Adrenal gland (tissue), 12 donors: ENCODE results near the gene WWOX. TPM values are rescaled to one million over a fixed set of nuclear protein-coding genes. Genes with fewer than 3 reads are reported as not detected.

Experiments used
- DNase-seq, 7 donors: peaks; one replicate each; pipeline ENCODE4 v3.0.0-alpha.2; 2019 to 2020
- H3K27ac ChIP-seq, 5 donors: fragments of 200-600 bp; sonication (generic) in 4 of 5; 1 replicate in 3 of 5; 2 replicates in 2 of 5; pipeline versions ENCODE4 v1.5.1 to v1.8.0; 2016 to 2020; ENCODE audit warnings: mild to moderate bottlenecking in 1 of 5
- H3K27me3 ChIP-seq: fragments of 200-600 bp; 2 replicates; pipeline ENCODE4 v1.8.0; 2021
- H3K36me3 ChIP-seq, 2 donors: fragments of 200-600 bp; replicated peaks in 1 of 2; 1 replicate in 1 of 2; 2 replicates in 1 of 2; pipeline versions ENCODE4 v1.5.1 to v1.8.0; 2018 to 2022
- H3K4me1 ChIP-seq, 2 donors: fragments of 200-600 bp; replicated peaks in 1 of 2; 1 replicate in 1 of 2; 2 replicates in 1 of 2; pipeline versions ENCODE4 v1.5.1 to v1.8.0; 2018 to 2021
- H3K4me3 ChIP-seq, 4 donors: fragments of 200-600 bp; sonication (generic) in 3 of 4; one replicate each; pipeline ENCODE4 v1.5.1; 2016 to 2018
- H3K9me3 ChIP-seq, 3 donors: fragments of 200-600 bp; sonication (generic) in 1 of 3; replicated peaks in 1 of 3; 1 replicate in 2 of 3; 2 replicates in 1 of 3; pipeline versions ENCODE4 v1.5.1 to v1.8.0; 2016 to 2021
- POLR2A ChIP-seq, 2 donors: fragments of 450-650 bp; IDR thresholded peaks; one replicate each; pipeline ENCODE4 v1.6.1; 2017; ENCODE audit warnings: antibody characterized with exemption in 2 of 2, mild to moderate bottlenecking in 2 of 2, moderate library complexity in 1 of 2
- WGBS, 4 donors: extraction: QIAGEN DNeasy Blood & Tissue Kit in 2 of 4; methylation state at CpG; one replicate each; pipeline versions ENCODE4 v1.1.5 to v1.1.7; 2013 to 2017; 5-methylcytosine and 5-hydroxymethylcytosine counted together
- intact Hi-C, 2 donors: fragments of 100-400 bp; cut with DNase I; formaldehyde crosslinking; loops; one replicate each; pipeline versions ENCODE4 v1.14.1 to v1.15.0; 2022 to 2023
- polyA plus RNA-seq, 3 donors: library from polyadenylated mRNA; stranded (reverse); fragments of 200-250 nt in 2 of 3; fragments of 350-450 nt in 1 of 3; fragmentation: Illumina TruSeq in 1 of 3; extraction: RNeasy Lipid Tissue Mini Kit (QIAGEN cat#74804) in 1 of 3; gene quantifications; one replicate each; pipeline ENCODE4 v1.2.3, GENCODE V29; 2013 to 2014
- total RNA-seq, 9 donors: library from RNA; depleted of rRNA in 4 of 9; stranded (reverse); fragments of >200 nt in 4 of 9; fragments of 120-200 nt in 1 of 9; fragmentation: NEBNext Ultra II Directional in 1 of 9; extraction: Animal tissue kit (Norgen Biotek cat#: 25700) in 1 of 9; gene quantifications; one replicate each; pipeline versions ENCODE4 v1.1.0 to v1.2.4, GENCODE V29; 2013 to 2023
- TF ChIP-seq, protein P1 (sequence below), 6 experiments: fragments of 450-650 bp in 4 of 6; fragments of 200-600 bp in 2 of 6; sonication (generic) in 1 of 6; IDR thresholded peaks; 1 replicate in 5 of 6; 2 replicates in 1 of 6; pipeline versions ENCODE4 v1.5.1 to v1.8.0; 2016 to 2021; ENCODE audit warnings: antibody characterized with exemption in 6 of 6, mild to moderate bottlenecking in 2 of 6, moderate library complexity in 1 of 6
- donor health status: healthy with polysubstance abuse.
- donor health status: Bipolar disorder and iron deficiency.
- donor health status: DM: yes; HTN: yes; CAD: no.
- donor health status: DM: no; HTN: no; CAD: no.
- donor health status: DM: no; HTN: no; CAD: no.
- donor health status: DM: yes; HTN: yes; CAD: no.

WWOX gene
- total and polyA plus RNA-seq, 12 donors, result 11.8 to 74.6 (median 20.5) TPM

DNA sequence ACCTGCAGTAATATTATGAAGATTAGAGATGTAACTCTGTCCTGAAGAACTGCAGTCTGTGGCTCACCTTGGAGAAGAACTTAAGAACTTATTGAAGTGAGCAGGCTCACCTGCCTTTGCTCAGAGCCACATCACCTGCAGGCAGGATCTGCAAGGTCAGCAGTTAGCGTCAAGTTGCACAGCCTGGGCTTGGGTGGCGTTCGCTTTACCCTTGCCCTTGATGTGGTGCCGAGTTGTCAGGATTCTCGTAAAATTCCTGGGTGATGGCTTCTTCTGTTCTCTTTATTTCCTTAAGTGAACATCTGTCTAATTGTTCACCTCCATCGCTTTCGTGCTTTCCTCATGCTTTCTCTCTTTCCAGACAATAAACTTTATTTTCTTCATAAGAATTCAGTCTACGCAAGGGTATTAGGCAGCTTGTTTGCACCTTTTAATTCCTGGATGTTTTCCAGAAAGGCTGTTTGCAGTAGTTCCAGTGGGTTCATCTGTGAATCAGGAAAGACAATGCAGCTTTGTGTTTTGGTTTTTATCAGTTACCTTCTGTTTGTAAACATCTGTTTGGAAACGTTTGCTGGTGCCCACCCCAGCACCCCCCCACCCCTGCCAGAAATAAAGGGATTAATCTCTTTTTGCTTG is 254.3 kb downstream of the WWOX start:
- Histone ChIP-seq H3K4me3 (no peak overlapping the region), H3K9me3 (no peaks in the 10 kb centered on the region), H3K4me1 (no peaks in the 10 kb centered on the region), H3K27me3 (no peaks in the 10 kb centered on the region), H3K27ac (no peak overlapping the region), H3K36me3 (no peaks in the 10 kb centered on the region)
- TF ChIP-seq POLR2A (IDR thresholded peaks at IDR 0.05), result no peak
- TF ChIP-seq, protein P1, sequence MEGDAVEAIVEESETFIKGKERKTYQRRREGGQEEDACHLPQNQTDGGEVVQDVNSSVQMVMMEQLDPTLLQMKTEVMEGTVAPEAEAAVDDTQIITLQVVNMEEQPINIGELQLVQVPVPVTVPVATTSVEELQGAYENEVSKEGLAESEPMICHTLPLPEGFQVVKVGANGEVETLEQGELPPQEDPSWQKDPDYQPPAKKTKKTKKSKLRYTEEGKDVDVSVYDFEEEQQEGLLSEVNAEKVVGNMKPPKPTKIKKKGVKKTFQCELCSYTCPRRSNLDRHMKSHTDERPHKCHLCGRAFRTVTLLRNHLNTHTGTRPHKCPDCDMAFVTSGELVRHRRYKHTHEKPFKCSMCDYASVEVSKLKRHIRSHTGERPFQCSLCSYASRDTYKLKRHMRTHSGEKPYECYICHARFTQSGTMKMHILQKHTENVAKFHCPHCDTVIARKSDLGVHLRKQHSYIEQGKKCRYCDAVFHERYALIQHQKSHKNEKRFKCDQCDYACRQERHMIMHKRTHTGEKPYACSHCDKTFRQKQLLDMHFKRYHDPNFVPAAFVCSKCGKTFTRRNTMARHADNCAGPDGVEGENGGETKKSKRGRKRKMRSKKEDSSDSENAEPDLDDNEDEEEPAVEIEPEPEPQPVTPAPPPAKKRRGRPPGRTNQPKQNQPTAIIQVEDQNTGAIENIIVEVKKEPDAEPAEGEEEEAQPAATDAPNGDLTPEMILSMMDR (IDR thresholded peaks at IDR 0.05), result no peak
- 76 to 82% (median 79%) methylated on average over 9 of the region's 9 CpGs for WGBS, 4 donors
- intact Hi-C loops, result no loop called here
- no peak for DNase-seq

DNA sequence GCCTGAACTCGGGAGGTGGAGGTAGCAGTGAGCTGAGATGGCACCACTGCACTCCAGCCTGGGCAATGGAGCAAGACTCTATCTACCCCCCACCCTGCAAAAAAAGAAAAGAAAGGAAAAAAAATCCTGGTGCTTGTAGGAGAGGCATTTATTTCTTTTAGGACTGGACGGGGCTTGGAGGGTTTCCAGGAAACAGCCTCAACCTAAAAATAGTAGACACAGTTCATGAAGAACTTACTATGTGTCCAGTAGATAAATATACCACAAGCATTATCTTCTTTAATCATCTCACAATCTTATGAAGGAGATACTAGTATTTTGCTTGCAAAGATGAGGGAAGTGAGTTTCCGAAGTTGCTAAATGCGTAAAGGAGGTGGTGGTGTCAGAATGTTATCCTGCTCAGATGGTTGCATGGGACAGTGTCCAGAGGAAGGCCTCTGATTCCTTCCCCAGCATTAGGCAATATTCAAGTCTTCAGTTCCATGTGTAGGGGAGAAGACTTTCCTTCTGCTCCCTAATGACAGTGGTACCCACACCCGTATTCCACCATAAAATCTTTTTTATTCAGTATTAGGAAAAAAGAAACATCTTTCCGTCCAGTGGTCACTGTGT is 263.2 kb downstream of the WWOX start:
- DNase-seq, result no peak
- H3K4me1 ChIP-seq, result no peaks in the 10 kb centered on the region
- H3K27me3 ChIP-seq, result no peaks in the 10 kb centered on the region
- H3K27ac ChIP-seq, result no peak overlapping the region
- H3K36me3 ChIP-seq, result no peaks in the 10 kb centered on the region
- H3K9me3 ChIP-seq, result no peaks in the 10 kb centered on the region
- intact Hi-C loops, result no loop called here
- 72 to 81% (median 76%) methylated on average over 6 of the region's 6 CpGs for WGBS, 4 donors
- TF ChIP-seq, protein P1 (IDR thresholded peaks at IDR 0.05), result no peak
- no peak for TF ChIP-seq POLR2A (IDR thresholded peaks at IDR 0.05)
- no peak overlapping the region for H3K4me3 ChIP-seq

DNA sequence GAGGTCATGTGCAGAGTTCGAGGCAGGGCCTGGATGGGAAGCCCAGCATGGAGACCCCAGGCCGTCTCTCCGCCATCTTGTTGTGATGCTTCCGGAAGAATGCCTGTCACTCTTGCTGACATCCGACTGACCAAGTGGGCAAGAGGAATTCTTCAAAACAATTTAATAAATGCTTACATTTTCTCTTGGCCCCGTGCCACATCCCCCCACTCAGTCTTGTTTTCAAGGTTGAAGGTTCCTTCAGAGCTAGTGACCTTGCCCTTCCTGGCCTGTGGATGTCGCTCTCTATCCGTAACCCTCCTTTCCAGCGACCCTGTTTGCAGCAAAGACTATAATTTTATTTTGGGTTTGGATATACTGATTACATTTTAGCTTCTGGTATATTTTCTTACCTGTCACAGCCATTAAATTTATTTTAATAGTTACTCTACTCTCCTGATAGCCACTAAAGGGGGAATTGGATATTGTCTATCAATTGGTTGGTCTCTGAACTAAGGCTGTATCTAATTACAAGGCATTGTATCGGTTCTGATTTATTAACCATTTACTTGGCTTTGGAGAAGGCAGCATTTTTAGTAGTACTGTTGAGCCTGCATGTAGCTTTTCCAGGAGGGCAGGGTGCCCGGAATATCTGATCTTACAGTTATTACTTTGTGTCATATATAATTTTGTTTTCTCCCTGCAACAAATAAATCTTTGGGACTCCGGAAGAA is 264.5 kb downstream of the WWOX start:
- TF ChIP-seq, protein P1 (IDR thresholded peaks at IDR 0.05), result no peak
- no peak for TF ChIP-seq POLR2A (IDR thresholded peaks at IDR 0.05)
- Histone ChIP-seq H3K4me3 (no peak overlapping the region), H3K36me3 (no peaks in the 10 kb centered on the region), H3K27ac (no peak overlapping the region), H3K4me1 (no peaks in the 10 kb centered on the region), H3K9me3 (no peaks in the 10 kb centered on the region), H3K27me3 (no peaks in the 10 kb centered on the region)
- WGBS, 4 donors, result 76 to 81% (median 79%) methylated on average over 12 of the region's 12 CpGs
- no peak for DNase-seq
- intact Hi-C loops, result no loop called here

DNA sequence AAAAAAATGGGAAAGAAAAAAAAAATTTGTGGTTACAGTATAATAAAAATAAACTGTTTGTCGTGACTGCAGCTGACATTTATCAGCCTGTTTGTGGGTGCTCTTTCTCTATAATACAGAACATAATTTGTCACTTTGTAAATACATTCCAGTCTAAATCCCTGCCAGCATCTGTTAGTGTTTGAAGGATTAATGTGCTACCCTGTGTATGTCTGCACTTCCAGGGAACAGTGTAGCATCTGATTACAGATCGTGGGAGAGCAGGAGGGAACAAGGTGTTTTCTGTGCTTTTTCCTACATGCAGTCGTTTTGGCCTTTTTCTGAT is 265.1 kb downstream of the WWOX start:
- H3K27ac ChIP-seq, result no peak overlapping the region
- H3K27me3 ChIP-seq, result no peaks in the 10 kb centered on the region
- H3K4me1 ChIP-seq, result no peaks in the 10 kb centered on the region
- no peak for DNase-seq
- no peaks in the 10 kb centered on the region for H3K9me3 ChIP-seq
- no peak for TF ChIP-seq POLR2A (IDR thresholded peaks at IDR 0.05)
- TF ChIP-seq, protein P1 (IDR thresholded peaks at IDR 0.05), result no peak
- intact Hi-C loops, result no loop called here
- H3K36me3 ChIP-seq, result no peaks in the 10 kb centered on the region
- no peak overlapping the region for H3K4me3 ChIP-seq
- WGBS, 4 donors, result 30 to 51% (median 39%) methylated on average over 3 of the region's 3 CpGs
